Heart left ventricle (tissue), 16 donors: ENCODE measurements around the gene ARHGEF12. TPM values are rescaled to one million over a fixed set of nuclear protein-coding genes. Genes with fewer than 3 reads are reported as not detected.

Experiments
- ATAC-seq, 4 donors: fragments of 200-7000 bp; cut with Tn5 transposase; one replicate each; pipeline ENCODE4 v1.9.1; 2020 to 2022; ENCODE audit warnings: moderate library complexity in 4 of 4, mild to moderate bottlenecking in 3 of 4, moderate number of reproducible peaks in 1 of 4
- DNase-seq, 5 donors: peaks; one replicate each; pipeline ENCODE4 v3.0.0-alpha.2; 2020
- H3K27ac ChIP-seq, 12 donors: fragments of 200-600 bp; sonication (generic) in 4 of 12; one replicate each; pipeline versions ENCODE4 v1.5.0 to v1.8.0; 2016 to 2022; ENCODE audit warnings: mild to moderate bottlenecking in 2 of 12
- H3K27me3 ChIP-seq, 9 donors: fragments of 200-600 bp; sonication (generic) in 2 of 9; one replicate each; pipeline versions ENCODE4 v1.5.1 to v1.8.0; 2016 to 2022; ENCODE audit warnings: mild to moderate bottlenecking in 3 of 9
- H3K36me3 ChIP-seq, 9 donors: fragments of 200-600 bp; sonication (generic) in 2 of 9; one replicate each; pipeline versions ENCODE4 v1.5.0 to v1.8.0; 2018 to 2022; ENCODE audit warnings: mild to moderate bottlenecking in 2 of 9
- H3K4me1 ChIP-seq, 12 donors: fragments of 200-600 bp; sonication (generic) in 4 of 12; one replicate each; pipeline versions ENCODE4 v1.5.0 to v1.8.0; 2016 to 2022; ENCODE audit warnings: mild to moderate bottlenecking in 3 of 12
- H3K4me3 ChIP-seq, 12 donors: fragments of 200-600 bp; sonication (generic) in 4 of 12; one replicate each; pipeline versions ENCODE4 v1.5.0 to v1.8.0; 2017 to 2022; ENCODE audit warnings: mild to moderate bottlenecking in 9 of 12, moderate library complexity in 4 of 12
- H3K9me3 ChIP-seq, 12 donors: fragments of 200-600 bp; sonication (generic) in 4 of 12; one replicate each; pipeline versions ENCODE4 v1.5.0 to v1.8.0; 2016 to 2022; ENCODE audit warnings: mild to moderate bottlenecking in 1 of 12
- CTCF ChIP-seq, 12 donors: fragments of 200-600 bp; sonication (generic) in 4 of 12; IDR thresholded peaks; one replicate each; pipeline versions ENCODE4 v1.5.0 to v1.8.0; 2018 to 2022; ENCODE audit warnings: antibody characterized with exemption in 12 of 12, mild to moderate bottlenecking in 5 of 12
- POLR2A ChIP-seq, 2 donors: fragments of 450-650 bp; IDR thresholded peaks; one replicate each; pipeline ENCODE4 v1.6.1; 2017; ENCODE audit warnings: antibody characterized with exemption in 2 of 2, mild to moderate bottlenecking in 2 of 2, moderate library complexity in 2 of 2
- WGBS, 4 donors: extraction: QIAGEN DNeasy Blood & Tissue Kit in 2 of 4; methylation state at CpG; one replicate each; pipeline versions ENCODE4 v1.1.5 to v1.1.7; 2013 to 2018; 5-methylcytosine and 5-hydroxymethylcytosine counted together
- intact Hi-C, 10 donors: fragments of 100-400 bp; cut with DNase I; formaldehyde crosslinking; loops; one replicate each; pipeline versions ENCODE4 v1.11.1 to v1.14.2; 2022
- polyA plus RNA-seq, 2 donors: library from polyadenylated mRNA; stranded (reverse); fragments of 200-250 nt; gene quantifications; one replicate each; pipeline ENCODE4 v1.2.3, GENCODE V29; 2013
- total RNA-seq, 9 donors: library from RNA; depleted of rRNA in 2 of 9; stranded (reverse); fragments of >200 nt in 2 of 9; fragmentation: NEBNext Ultra II Directional in 3 of 9; extraction: Animal tissue kit (Norgen Biotek cat#: 25700) in 3 of 9; gene quantifications; one replicate each; pipeline versions ENCODE4 v1.1.0 to v1.2.4, GENCODE V29; 2016 to 2023
- donor health status: ischemic (EF 13 %, LVEDD 7.1; RV severe dilation, severe dysfunction).
- donor health status: healthy with polysubstance abuse.
- donor health status: DM: no; HTN: yes; CAD: no.
- donor health status: DM: no; HTN: no; CAD: no.
- donor health status: ischemic (EF 25% LVEDD 6.9; RV normal size, moderate dysfunction).
- donor health status: ischemic (EF 25% LVEDD 5.7; RV mildly dilated, moderate dysfunction).
- donor health status: healthy.
- donor health status: DM: yes; HTN: yes; CAD: no.
- donor health status: ischemic (EF 35%, LVEDD 5.7; RV mildly dilated, moderate dysfunction).
- donor health status: nonischemic (EF 11% LVEDD 7.7; RV severe dilation, severe dysfunction).
- donor health status: DM: yes; HTN: yes; CAD: no.
- donor health status: PGD.
- donor health status: ischemic (EF 29% LVEDD 5.4; RV normal size, mild dysfunction).
- donor health status: nonischemic (EF 23%, LVEDD 6.1; RV moderate dilation, normal function).

Gene ARHGEF12
- total and polyA plus RNA-seq, 11 donors = 22.0 to 140 (median 112) TPM

GRCh38 chr11:120358729-120359128, 22.5 kb downstream of the ARHGEF12 start:
- peaks cover 6 to 83% (median 33%) of the 10 kb centered on the region in 12 donors for H3K4me1 ChIP-seq
- intact Hi-C loops = loop anchor here in 1 of 10 donors (5.0 kb wide), 1 partner anchor 34 kb away; no protein-coding TSS in a partner anchor
- peak in 1 of 4 donors; percentile 27 for ATAC-seq

GRCh38 chr11:120363436-120363835, 27.2 kb downstream of the ARHGEF12 start:
- ATAC-seq (no peak), DNase-seq (no peak)
- H3K9me3 ChIP-seq = no peaks in the 10 kb centered on the region
- H3K27me3 ChIP-seq = peaks cover 0 to 11% (median 0%) of the 10 kb centered on the region in 9 donors
- H3K4me1 ChIP-seq = peaks cover 0 to 58% (median 18%) of the 10 kb centered on the region in 12 donors
- H3K4me3 ChIP-seq = no peak overlapping the region
- intact Hi-C loops = no loop called here
- no peak for TF ChIP-seq CTCF (IDR thresholded peaks at IDR 0.05)
- no peak for TF ChIP-seq POLR2A (IDR thresholded peaks at IDR 0.05)
- H3K36me3 ChIP-seq = no peaks in the 10 kb centered on the region
- peak overlapping the region in 6 of 12 donors; percentile 1 to 27 (median 15) for H3K27ac ChIP-seq

More at GRCh38 chr11:120358729-120359128, 22.5 kb downstream of the ARHGEF12 start:
- 88 to 92% (median 90%) methylated on average over 3 of the region's 3 CpGs for WGBS, 4 donors
- Histone ChIP-seq H3K4me3 (no peak overlapping the region), H3K9me3 (no peaks in the 10 kb centered on the region), H3K36me3 (no peaks in the 10 kb centered on the region), H3K27me3 (peaks cover 0 to 48% (median 0%) of the 10 kb centered on the region in 9 donors), H3K27ac (no peak overlapping the region)
- DNase-seq = no peak
- TF ChIP-seq POLR2A (IDR thresholded peaks at IDR 0.05) (no peak), CTCF (IDR thresholded peaks at IDR 0.05) (no peak)

- no peak for ATAC-seq
- H3K4me3 ChIP-seq = no peak overlapping the region
- TF ChIP-seq CTCF (IDR thresholded peaks at IDR 0.05) (no peak), POLR2A (IDR thresholded peaks at IDR 0.05) (no peak)
These were observed 29.3 kb downstream of the ARHGEF12 start for GRCh38 chr11:120365512-120365911.

GRCh38 chr11:120372296-120372695, 36.1 kb downstream of the ARHGEF12 start:
- TF ChIP-seq CTCF (IDR thresholded peaks at IDR 0.05) (no peak), POLR2A (IDR thresholded peaks at IDR 0.05) (no peak)
- H3K36me3 ChIP-seq = no peaks in the 10 kb centered on the region
- peaks cover 0 to 2% (median 0%) of the 10 kb centered on the region in 12 donors for H3K9me3 ChIP-seq
- ATAC-seq (no peak), DNase-seq (no peak)
- peaks cover 4 to 78% (median 51%) of the 10 kb centered on the region in 12 donors for H3K4me1 ChIP-seq
- no peaks in the 10 kb centered on the region for H3K27me3 ChIP-seq
- no peak overlapping the region for H3K4me3 ChIP-seq
- intact Hi-C loops = no loop called here
- H3K27ac ChIP-seq = peak overlapping the region in 4 of 12 donors; percentile 2 to 20 (median 13)

More at GRCh38 chr11:120365512-120365911, 29.3 kb downstream of the ARHGEF12 start:
- intact Hi-C loops = no loop called here
- Histone ChIP-seq H3K27ac (no peak overlapping the region), H3K9me3 (no peaks in the 10 kb centered on the region), H3K36me3 (no peaks in the 10 kb centered on the region), H3K27me3 (no peaks in the 10 kb centered on the region), H3K4me1 (peaks cover 6 to 61% (median 27%) of the 10 kb centered on the region in 12 donors)
- DNase-seq = no peak
